Muscle layer of duodenum (tissue), 2 donors: ENCODE measurements around the gene DPH6.
"Not testable (repeated sequence)": the region's sequence is repeated elsewhere in the genome, so short reads cannot be mapped to it uniquely, and the experiment has no call there.

Experiments used
- H3K27ac ChIP-seq: one replicate; pipeline ENCODE4 v1.7.0; 2013; ENCODE audit warnings: mild to moderate bottlenecking, low read length
- H3K27me3 ChIP-seq: one replicate; pipeline ENCODE4 v1.7.0; 2013; ENCODE audit warnings: low read depth, mild to moderate bottlenecking, control low read depth, low read length
- H3K36me3 ChIP-seq, 2 donors: one replicate each; pipeline ENCODE4 v1.7.0; 2013; ENCODE audit warnings: low read length in 2 of 2, control low read depth in 1 of 2, mild to moderate bottlenecking in 1 of 2; ENCODE audit not compliant: insufficient read depth in 2 of 2, control insufficient read depth in 1 of 2
- H3K4me1 ChIP-seq, 2 donors: one replicate each; pipeline ENCODE4 v1.7.0; 2013; ENCODE audit warnings: low read length in 2 of 2, mild to moderate bottlenecking in 2 of 2, control low read depth in 1 of 2, moderate library complexity in 1 of 2; ENCODE audit not compliant: insufficient read depth in 2 of 2, control insufficient read depth in 1 of 2
- H3K4me3 ChIP-seq, 2 donors: one replicate each; pipeline ENCODE4 v1.7.0; 2013; ENCODE audit warnings: low read length in 2 of 2, low read depth in 1 of 2, mild to moderate bottlenecking in 1 of 2
- H3K9me3 ChIP-seq, 2 donors: one replicate each; pipeline ENCODE4 v1.7.0; 2013; ENCODE audit warnings: low read length in 2 of 2, control low read depth in 1 of 2, mild to moderate bottlenecking in 1 of 2; ENCODE audit not compliant: control insufficient read depth in 1 of 2
- donor health status: healthy.

The DPH6 gene, protein sequence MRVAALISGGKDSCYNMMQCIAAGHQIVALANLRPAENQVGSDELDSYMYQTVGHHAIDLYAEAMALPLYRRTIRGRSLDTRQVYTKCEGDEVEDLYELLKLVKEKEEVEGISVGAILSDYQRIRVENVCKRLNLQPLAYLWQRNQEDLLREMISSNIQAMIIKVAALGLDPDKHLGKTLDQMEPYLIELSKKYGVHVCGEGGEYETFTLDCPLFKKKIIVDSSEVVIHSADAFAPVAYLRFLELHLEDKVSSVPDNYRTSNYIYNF

DNA sequence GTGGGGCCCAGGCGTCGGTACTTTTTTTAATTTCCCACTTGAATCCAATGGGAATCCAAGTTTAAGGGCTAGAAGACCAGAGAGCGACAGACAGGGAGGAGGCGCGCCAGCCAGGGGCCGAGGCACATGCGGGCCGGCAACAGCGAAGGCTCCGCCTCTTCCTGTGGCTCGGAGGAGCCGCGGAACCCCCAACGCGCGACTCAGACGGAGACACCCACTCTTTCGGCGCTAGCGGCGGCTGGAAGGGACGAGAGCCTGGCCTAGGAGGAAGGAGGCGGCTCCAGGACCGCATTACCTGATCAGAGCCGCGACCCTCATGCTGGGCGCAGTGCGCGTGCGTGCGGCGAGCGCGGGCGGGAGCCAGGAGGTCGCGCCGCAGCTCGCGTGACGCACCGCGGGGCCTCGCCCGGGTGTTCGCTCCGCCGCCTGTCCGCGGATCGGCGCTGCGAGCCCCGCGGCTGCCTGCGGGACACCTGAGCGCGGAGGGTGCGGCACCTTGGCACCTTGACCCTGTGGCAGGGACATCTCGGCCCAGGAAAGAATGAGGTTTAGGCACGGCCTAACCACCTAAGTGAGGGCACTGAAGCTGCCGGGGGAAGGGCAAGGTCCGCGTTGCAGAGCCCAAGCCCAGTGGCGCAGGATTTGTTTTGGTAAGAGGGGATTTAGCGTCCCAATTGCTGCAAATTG lies at the start of gene DPH6:
DPH6 (minus strand) TSS at position 342 of the 687 bp plus-strand sequence; CDS start at position 318, 24 bp downstream.
- peak within 1 kb of the TSS; percentile 77 to 82 for H3K4me3 ChIP-seq

GRCh38 chr15:35595656-35596055 lies 49.7 kb upstream of the DPH6 start:
- H3K4me3 ChIP-seq, result no peak overlapping the region
- H3K9me3 ChIP-seq, result no peaks in the 10 kb centered on the region
- no peaks in the 10 kb centered on the region for H3K27me3 ChIP-seq
- H3K36me3 ChIP-seq, result no peaks in the 10 kb centered on the region
- H3K4me1 ChIP-seq, result no peaks in the 10 kb centered on the region
- no peak overlapping the region for H3K27ac ChIP-seq

More for the DNA sequence above, at the start of gene DPH6:
- peaks cover 5 to 13% of the 10 kb centered on the region in 2 donors for H3K4me1 ChIP-seq
- H3K9me3 ChIP-seq, result no peaks in the 10 kb centered on the region
- H3K27me3 ChIP-seq, result no peaks in the 10 kb centered on the region
- H3K27ac ChIP-seq, result peak within 1 kb of the TSS; percentile 90
- no peaks in the 10 kb centered on the region for H3K36me3 ChIP-seq

- H3K9me3 ChIP-seq, H3K4me3 ChIP-seq, H3K27ac ChIP-seq, H3K36me3 ChIP-seq, H3K27me3 ChIP-seq, H3K4me1 ChIP-seq: not testable (repeated sequence)
These were observed 46.0 kb upstream of the DPH6 start for GRCh38 chr15:35591987-35592386.

- Histone ChIP-seq H3K27me3 (no peaks in the 10 kb centered on the region), H3K4me1 (peaks cover 0 to 5% of the 10 kb centered on the region in 2 donors), H3K4me3 (no peak overlapping the region), H3K9me3 (no peaks in the 10 kb centered on the region), H3K36me3 (no peaks in the 10 kb centered on the region), H3K27ac (no peak overlapping the region)
These were observed 38.0 kb upstream of the DPH6 start for GRCh38 chr15:35583863-35584528.

DNA sequence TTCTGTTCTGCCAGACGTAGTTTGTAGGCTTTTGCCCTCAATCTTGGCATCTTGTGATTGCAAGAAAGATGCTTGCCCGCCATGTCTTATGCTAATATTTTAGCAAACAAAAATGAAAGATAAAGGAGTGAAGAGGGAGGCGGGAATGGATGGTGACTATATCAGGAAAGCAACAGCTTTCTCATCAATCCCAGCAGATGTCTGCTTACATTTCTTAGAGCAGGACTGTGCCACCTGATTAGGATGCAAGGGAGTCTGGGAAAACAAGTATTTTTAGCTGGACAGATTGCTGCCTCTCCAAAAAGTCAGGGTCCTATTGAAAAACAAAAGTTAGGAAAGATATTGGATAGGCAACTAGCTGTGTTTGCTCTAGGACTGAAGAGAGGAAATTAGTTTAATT lies 34.6 kb upstream of the DPH6 start:
- Histone ChIP-seq H3K9me3 (no peaks in the 10 kb centered on the region), H3K27ac (no peak overlapping the region), H3K4me3 (no peak overlapping the region), H3K4me1 (peaks cover 5% of the 10 kb centered on the region in 2 donors), H3K27me3 (no peaks in the 10 kb centered on the region), H3K36me3 (no peaks in the 10 kb centered on the region)

GRCh38 chr15:35567392-35567791 lies 21.4 kb upstream of the DPH6 start:
- no peak overlapping the region for H3K4me3 ChIP-seq
- H3K4me1 ChIP-seq, result no peaks in the 10 kb centered on the region
- H3K27ac ChIP-seq, result no peak overlapping the region
- no peaks in the 10 kb centered on the region for H3K36me3 ChIP-seq
- H3K27me3 ChIP-seq, result no peaks in the 10 kb centered on the region
- no peaks in the 10 kb centered on the region for H3K9me3 ChIP-seq

- Histone ChIP-seq H3K36me3 (no peaks in the 10 kb centered on the region), H3K4me1 (no peaks in the 10 kb centered on the region), H3K27me3 (no peaks in the 10 kb centered on the region), H3K9me3 (no peaks in the 10 kb centered on the region), H3K27ac (no peak overlapping the region), H3K4me3 (no peak overlapping the region)
These were observed 21.0 kb upstream of the DPH6 start for GRCh38 chr15:35566991-35567390.

DNA sequence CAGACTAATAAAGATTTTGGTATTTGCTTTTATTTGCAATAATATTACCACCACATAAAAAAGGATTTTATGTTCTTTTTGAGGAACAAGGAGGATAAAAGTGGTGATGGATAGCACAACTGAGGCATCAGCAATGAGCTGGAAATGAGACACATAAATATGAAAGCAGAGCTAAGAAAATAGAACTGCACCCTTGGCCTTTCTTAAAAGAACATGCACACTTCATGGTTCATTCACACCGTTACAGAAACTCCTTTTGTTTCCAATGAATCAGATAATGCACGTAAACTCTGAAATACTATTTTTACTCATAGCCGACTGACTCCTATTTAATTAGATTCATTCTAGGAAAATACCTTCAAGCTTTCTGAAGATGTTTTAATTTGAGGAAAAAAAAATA lies 19.9 kb upstream of the DPH6 start:
- no peaks in the 10 kb centered on the region for H3K9me3 ChIP-seq
- H3K36me3 ChIP-seq, result no peaks in the 10 kb centered on the region
- no peak overlapping the region for H3K27ac ChIP-seq
- no peaks in the 10 kb centered on the region for H3K4me1 ChIP-seq
- H3K27me3 ChIP-seq, result no peaks in the 10 kb centered on the region
- H3K4me3 ChIP-seq, result no peak overlapping the region

GRCh38 chr15:35562641-35563040 lies 16.7 kb upstream of the DPH6 start:
- no peaks in the 10 kb centered on the region for H3K9me3 ChIP-seq
- H3K36me3 ChIP-seq, result no peaks in the 10 kb centered on the region
- H3K27me3 ChIP-seq, result no peaks in the 10 kb centered on the region
- H3K4me3 ChIP-seq, result no peak overlapping the region
- H3K27ac ChIP-seq, result no peak overlapping the region
- peaks cover 0 to 3% of the 10 kb centered on the region in 2 donors for H3K4me1 ChIP-seq

GRCh38 chr15:35561308-35561707 lies 15.3 kb upstream of the DPH6 start:
- H3K4me1 ChIP-seq, result peaks cover 0 to 3% of the 10 kb centered on the region in 2 donors
- H3K9me3 ChIP-seq, result no peaks in the 10 kb centered on the region
- no peak overlapping the region for H3K4me3 ChIP-seq
- H3K36me3 ChIP-seq, result no peaks in the 10 kb centered on the region
- H3K27me3 ChIP-seq, result no peaks in the 10 kb centered on the region
- no peak overlapping the region for H3K27ac ChIP-seq

- Histone ChIP-seq H3K4me1 (peaks cover 0 to 3% of the 10 kb centered on the region in 2 donors), H3K9me3 (no peaks in the 10 kb centered on the region), H3K36me3 (no peaks in the 10 kb centered on the region), H3K27me3 (no peaks in the 10 kb centered on the region), H3K4me3 (no peak overlapping the region), H3K27ac (no peak overlapping the region)
These were observed 14.9 kb upstream of the DPH6 start for GRCh38 chr15:35560870-35561269.
